Left ventricle myocardium inferior (tissue), 1 donor: ENCODE data around the gene PCSK5. TPM values are rescaled to one million over a fixed set of nuclear protein-coding genes. Genes with fewer than 3 reads are reported as not detected.
"Not testable (repeated sequence)": the region's sequence is repeated elsewhere in the genome, so short reads cannot be mapped to it uniquely, and the experiment has no call there.

Source experiments
- DNase-seq: peaks from one replicate; pipeline ENCODE4 v3.0.0-alpha.2; 2020
- H3K27ac ChIP-seq: fragments of 200-600 bp; replicated peaks from 2 replicates; pipeline ENCODE4 v1.8.0; 2021
- H3K27me3 ChIP-seq: fragments of 200-600 bp; 2 replicates; pipeline ENCODE4 v1.8.0; 2021; ENCODE audit warnings: low read depth
- H3K36me3 ChIP-seq: fragments of 200-600 bp; 2 replicates; pipeline ENCODE4 v1.8.0; 2021
- H3K4me1 ChIP-seq: fragments of 200-600 bp; 2 replicates; pipeline ENCODE4 v1.8.0; 2021
- H3K4me3 ChIP-seq: fragments of 200-600 bp; 2 replicates; pipeline ENCODE4 v1.8.0; 2021; ENCODE audit warnings: mild to moderate bottlenecking, moderate library complexity
- H3K9me3 ChIP-seq: fragments of 200-600 bp; replicated peaks from 2 replicates; pipeline ENCODE4 v1.8.0; 2021
- CTCF ChIP-seq: fragments of 200-600 bp; IDR thresholded peaks from 2 replicates; pipeline ENCODE4 v1.8.0; 2021; ENCODE audit warnings: antibody characterized with exemption, mild to moderate bottlenecking, borderline replicate concordance
- intact Hi-C: fragments of 100-400 bp; cut with micrococcal nuclease; formaldehyde crosslinking; loops from one replicate; pipeline ENCODE4 v1.11.0; 2022
- total RNA-seq: library from RNA; stranded (reverse); fragmentation: NEBNext Ultra II Directional; extraction: Animal tissue kit (Norgen Biotek cat#: 25700); gene quantifications from one replicate; pipeline ENCODE4 v1.2.1, GENCODE V29; 2021
- donor health status: DM: no; HTN: yes; CAD: no; lungs with severe emphysema.

PCSK5 gene
- total RNA-seq, 1 donor from 2014 or later = 5.6 TPM

DNA sequence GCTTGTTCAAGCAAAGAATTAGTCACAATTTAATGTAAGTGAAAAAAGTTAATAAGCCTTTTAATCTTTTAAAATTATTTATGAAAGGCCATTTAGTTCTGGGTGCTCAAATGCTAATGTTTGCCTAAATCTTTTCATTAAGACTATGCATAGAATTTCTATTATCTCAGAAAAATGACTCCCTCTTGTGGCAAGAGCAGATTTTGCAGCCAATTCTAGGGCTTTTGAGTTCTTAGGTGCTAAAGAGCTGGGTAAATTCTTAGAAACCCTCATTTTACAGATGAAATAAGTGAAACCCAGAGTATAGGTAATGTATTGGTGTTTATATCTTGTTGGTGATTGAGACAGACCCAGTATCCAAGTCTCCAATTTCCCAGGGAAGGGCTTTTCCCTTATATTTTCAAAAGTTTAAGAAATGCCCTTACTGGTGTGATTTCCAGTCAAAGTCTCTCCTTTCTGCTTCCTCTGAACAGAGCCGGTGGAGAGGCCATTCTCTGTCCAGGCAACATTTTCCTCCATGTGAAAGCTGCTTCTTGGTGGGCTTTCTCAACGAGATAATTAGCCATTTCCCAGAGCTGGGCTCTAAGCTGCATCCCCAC is 24.1 kb upstream of the PCSK5 start:
- Histone ChIP-seq H3K9me3 (no peaks in the 10 kb centered on the region), H3K4me1 (no peaks in the 10 kb centered on the region), H3K4me3 (no peak overlapping the region), H3K27ac (no peak overlapping the region), H3K36me3 (no peaks in the 10 kb centered on the region), H3K27me3 (peaks cover 9% of the 10 kb centered on the region)
- peak; percentile 86 for TF ChIP-seq CTCF
- intact Hi-C loops = loop anchor here (5.0 kb wide), 1 partner anchor 599 kb away; no protein-coding TSS in a partner anchor
- DNase-seq = no peak

GRCh38 chr9:75868526-75868925 is 21.9 kb upstream of the PCSK5 start:
- H3K36me3 ChIP-seq, DNase-seq, H3K27me3 ChIP-seq, H3K9me3 ChIP-seq, H3K27ac ChIP-seq, H3K4me3 ChIP-seq, H3K4me1 ChIP-seq: not testable (repeated sequence)
- intact Hi-C loops = loop anchor here (5.0 kb wide), 1 partner anchor 601 kb away; no protein-coding TSS in a partner anchor

GRCh38 chr9:75869236-75869635 is 21.2 kb upstream of the PCSK5 start:
- peaks cover 9% of the 10 kb centered on the region for H3K27me3 ChIP-seq
- H3K27ac ChIP-seq = no peak overlapping the region
- H3K4me3 ChIP-seq = no peak overlapping the region
- no peaks in the 10 kb centered on the region for H3K36me3 ChIP-seq
- H3K9me3 ChIP-seq = no peaks in the 10 kb centered on the region
- DNase-seq = no peak
- no peaks in the 10 kb centered on the region for H3K4me1 ChIP-seq
- intact Hi-C loops = loop anchor here (5.0 kb wide), 1 partner anchor 602 kb away; no protein-coding TSS in a partner anchor
- TF ChIP-seq CTCF = no peak

DNA sequence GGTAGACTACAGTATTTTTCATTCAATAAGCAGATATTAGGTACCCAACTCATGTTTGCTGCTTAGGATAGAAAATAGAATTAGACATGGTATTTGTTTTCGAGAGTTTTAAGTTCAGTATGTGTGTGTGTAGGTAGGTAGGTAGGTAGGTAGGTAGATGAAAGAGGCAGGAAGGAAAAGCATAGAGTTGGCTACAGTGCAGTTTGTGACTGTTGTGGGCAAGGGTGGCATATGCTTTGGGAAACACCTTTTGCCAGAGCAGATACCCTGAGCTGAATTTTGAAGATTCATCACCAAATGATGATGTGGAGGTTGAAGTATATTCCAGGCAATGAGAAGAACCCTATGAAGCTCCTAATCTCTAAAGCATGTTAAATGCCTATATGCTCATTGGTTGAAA is 20.0 kb upstream of the PCSK5 start:
- intact Hi-C loops = no loop called here
- TF ChIP-seq CTCF = no peak
- no peaks in the 10 kb centered on the region for H3K4me1 ChIP-seq
- no peak overlapping the region for H3K4me3 ChIP-seq
- DNase-seq = no peak
- H3K27ac ChIP-seq = no peak overlapping the region
- no peaks in the 10 kb centered on the region for H3K36me3 ChIP-seq
- H3K27me3 ChIP-seq = peaks cover 9% of the 10 kb centered on the region
- H3K9me3 ChIP-seq = no peaks in the 10 kb centered on the region

- no peaks in the 10 kb centered on the region for H3K36me3 ChIP-seq
- no peak for TF ChIP-seq CTCF
- no peaks in the 10 kb centered on the region for H3K4me1 ChIP-seq
- intact Hi-C loops = no loop called here
- H3K27ac ChIP-seq = no peak overlapping the region
- H3K4me3 ChIP-seq = no peak overlapping the region
- H3K27me3 ChIP-seq = peaks cover 9% of the 10 kb centered on the region
- no peak for DNase-seq
- no peaks in the 10 kb centered on the region for H3K9me3 ChIP-seq
Measured at GRCh38 chr9:75871624-75872023, 18.8 kb upstream of the PCSK5 start.

- no peak overlapping the region for H3K27ac ChIP-seq
- H3K27me3 ChIP-seq = no peaks in the 10 kb centered on the region
- no peaks in the 10 kb centered on the region for H3K36me3 ChIP-seq
- no peaks in the 10 kb centered on the region for H3K9me3 ChIP-seq
- no peak for DNase-seq
- H3K4me3 ChIP-seq = no peak overlapping the region
- intact Hi-C loops = no loop called here
- no peaks in the 10 kb centered on the region for H3K4me1 ChIP-seq
- no peak for TF ChIP-seq CTCF
Measured at GRCh38 chr9:75873712-75874111, 16.8 kb upstream of the PCSK5 start.
